ENCODE measurements around the gene TMTC1. TPM values are rescaled to one million over a fixed set of nuclear protein-coding genes. Genes with fewer than 3 reads are reported as not detected.

The TMTC1 gene
- total and polyA plus RNA-seq, 2 experiments from 2014 or later = 4.8 to 24.3 TPM

- Mint-ChIP-seq H3K27ac (no peak overlapping the region; the same call in 1 of the 2 replicates), H3K27me3 (ENCODE audit: insufficient read depth, low read depth, poor library complexity) (no peaks in the 10 kb centered on the region), H3K36me3 (ENCODE audit: low read depth) (peaks cover 19% of the 10 kb centered on the region), H3K4me3 (no peak overlapping the region), H3K4me1 (peaks cover 35% of the 10 kb centered on the region), H3K9me3 (peaks cover 26% of the 10 kb centered on the region)
- H3K4me2 ChIP-seq = no peak overlapping the region
- no peaks in the 10 kb centered on the region for H4K20me1 ChIP-seq (replicated peaks; ENCODE audit: insufficient read depth)
- ATAC-seq (peak; percentile 71), DNase-seq (ENCODE audit: low spot score) (no peak)
- TF ChIP-seq ETS1 (IDR thresholded peaks at IDR 0.05) (no peak), ZNF114 (CRISPR knock-in tag; IDR thresholded peaks at IDR 0.05) (no peak), EZH2phosphoT487 (IDR thresholded peaks at IDR 0.05; ENCODE audit: unreplicated experiment) (no peak), JUNB (IDR thresholded peaks at IDR 0.05; ENCODE audit: unreplicated experiment) (no peak), NANOG (IDR thresholded peaks at IDR 0.05; ENCODE audit: borderline replicate concordance) (no peak), POLR2AphosphoS5 (IDR thresholded peaks at IDR 0.05; ENCODE audit: low read depth) (no peak), ZNF331 (CRISPR knock-in tag; IDR thresholded peaks at IDR 0.05; ENCODE audit: low read depth) (no peak), CREB1 (CRISPR knock-in tag; IDR thresholded peaks at IDR 0.05; ENCODE audit: low read depth) (no peak), STAT1 (IDR thresholded peaks at IDR 0.05; ENCODE audit: unreplicated experiment) (no peak), REST (IDR thresholded peaks at IDR 0.05; ENCODE audit: unreplicated experiment) (no peak)
- TF ChIP-seq, protein P1, sequence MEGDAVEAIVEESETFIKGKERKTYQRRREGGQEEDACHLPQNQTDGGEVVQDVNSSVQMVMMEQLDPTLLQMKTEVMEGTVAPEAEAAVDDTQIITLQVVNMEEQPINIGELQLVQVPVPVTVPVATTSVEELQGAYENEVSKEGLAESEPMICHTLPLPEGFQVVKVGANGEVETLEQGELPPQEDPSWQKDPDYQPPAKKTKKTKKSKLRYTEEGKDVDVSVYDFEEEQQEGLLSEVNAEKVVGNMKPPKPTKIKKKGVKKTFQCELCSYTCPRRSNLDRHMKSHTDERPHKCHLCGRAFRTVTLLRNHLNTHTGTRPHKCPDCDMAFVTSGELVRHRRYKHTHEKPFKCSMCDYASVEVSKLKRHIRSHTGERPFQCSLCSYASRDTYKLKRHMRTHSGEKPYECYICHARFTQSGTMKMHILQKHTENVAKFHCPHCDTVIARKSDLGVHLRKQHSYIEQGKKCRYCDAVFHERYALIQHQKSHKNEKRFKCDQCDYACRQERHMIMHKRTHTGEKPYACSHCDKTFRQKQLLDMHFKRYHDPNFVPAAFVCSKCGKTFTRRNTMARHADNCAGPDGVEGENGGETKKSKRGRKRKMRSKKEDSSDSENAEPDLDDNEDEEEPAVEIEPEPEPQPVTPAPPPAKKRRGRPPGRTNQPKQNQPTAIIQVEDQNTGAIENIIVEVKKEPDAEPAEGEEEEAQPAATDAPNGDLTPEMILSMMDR (conservative IDR thresholded peaks at IDR 0.05; ENCODE audit: low read depth in 2 of 2) = no peak
- TF ChIP-seq, protein P2, sequence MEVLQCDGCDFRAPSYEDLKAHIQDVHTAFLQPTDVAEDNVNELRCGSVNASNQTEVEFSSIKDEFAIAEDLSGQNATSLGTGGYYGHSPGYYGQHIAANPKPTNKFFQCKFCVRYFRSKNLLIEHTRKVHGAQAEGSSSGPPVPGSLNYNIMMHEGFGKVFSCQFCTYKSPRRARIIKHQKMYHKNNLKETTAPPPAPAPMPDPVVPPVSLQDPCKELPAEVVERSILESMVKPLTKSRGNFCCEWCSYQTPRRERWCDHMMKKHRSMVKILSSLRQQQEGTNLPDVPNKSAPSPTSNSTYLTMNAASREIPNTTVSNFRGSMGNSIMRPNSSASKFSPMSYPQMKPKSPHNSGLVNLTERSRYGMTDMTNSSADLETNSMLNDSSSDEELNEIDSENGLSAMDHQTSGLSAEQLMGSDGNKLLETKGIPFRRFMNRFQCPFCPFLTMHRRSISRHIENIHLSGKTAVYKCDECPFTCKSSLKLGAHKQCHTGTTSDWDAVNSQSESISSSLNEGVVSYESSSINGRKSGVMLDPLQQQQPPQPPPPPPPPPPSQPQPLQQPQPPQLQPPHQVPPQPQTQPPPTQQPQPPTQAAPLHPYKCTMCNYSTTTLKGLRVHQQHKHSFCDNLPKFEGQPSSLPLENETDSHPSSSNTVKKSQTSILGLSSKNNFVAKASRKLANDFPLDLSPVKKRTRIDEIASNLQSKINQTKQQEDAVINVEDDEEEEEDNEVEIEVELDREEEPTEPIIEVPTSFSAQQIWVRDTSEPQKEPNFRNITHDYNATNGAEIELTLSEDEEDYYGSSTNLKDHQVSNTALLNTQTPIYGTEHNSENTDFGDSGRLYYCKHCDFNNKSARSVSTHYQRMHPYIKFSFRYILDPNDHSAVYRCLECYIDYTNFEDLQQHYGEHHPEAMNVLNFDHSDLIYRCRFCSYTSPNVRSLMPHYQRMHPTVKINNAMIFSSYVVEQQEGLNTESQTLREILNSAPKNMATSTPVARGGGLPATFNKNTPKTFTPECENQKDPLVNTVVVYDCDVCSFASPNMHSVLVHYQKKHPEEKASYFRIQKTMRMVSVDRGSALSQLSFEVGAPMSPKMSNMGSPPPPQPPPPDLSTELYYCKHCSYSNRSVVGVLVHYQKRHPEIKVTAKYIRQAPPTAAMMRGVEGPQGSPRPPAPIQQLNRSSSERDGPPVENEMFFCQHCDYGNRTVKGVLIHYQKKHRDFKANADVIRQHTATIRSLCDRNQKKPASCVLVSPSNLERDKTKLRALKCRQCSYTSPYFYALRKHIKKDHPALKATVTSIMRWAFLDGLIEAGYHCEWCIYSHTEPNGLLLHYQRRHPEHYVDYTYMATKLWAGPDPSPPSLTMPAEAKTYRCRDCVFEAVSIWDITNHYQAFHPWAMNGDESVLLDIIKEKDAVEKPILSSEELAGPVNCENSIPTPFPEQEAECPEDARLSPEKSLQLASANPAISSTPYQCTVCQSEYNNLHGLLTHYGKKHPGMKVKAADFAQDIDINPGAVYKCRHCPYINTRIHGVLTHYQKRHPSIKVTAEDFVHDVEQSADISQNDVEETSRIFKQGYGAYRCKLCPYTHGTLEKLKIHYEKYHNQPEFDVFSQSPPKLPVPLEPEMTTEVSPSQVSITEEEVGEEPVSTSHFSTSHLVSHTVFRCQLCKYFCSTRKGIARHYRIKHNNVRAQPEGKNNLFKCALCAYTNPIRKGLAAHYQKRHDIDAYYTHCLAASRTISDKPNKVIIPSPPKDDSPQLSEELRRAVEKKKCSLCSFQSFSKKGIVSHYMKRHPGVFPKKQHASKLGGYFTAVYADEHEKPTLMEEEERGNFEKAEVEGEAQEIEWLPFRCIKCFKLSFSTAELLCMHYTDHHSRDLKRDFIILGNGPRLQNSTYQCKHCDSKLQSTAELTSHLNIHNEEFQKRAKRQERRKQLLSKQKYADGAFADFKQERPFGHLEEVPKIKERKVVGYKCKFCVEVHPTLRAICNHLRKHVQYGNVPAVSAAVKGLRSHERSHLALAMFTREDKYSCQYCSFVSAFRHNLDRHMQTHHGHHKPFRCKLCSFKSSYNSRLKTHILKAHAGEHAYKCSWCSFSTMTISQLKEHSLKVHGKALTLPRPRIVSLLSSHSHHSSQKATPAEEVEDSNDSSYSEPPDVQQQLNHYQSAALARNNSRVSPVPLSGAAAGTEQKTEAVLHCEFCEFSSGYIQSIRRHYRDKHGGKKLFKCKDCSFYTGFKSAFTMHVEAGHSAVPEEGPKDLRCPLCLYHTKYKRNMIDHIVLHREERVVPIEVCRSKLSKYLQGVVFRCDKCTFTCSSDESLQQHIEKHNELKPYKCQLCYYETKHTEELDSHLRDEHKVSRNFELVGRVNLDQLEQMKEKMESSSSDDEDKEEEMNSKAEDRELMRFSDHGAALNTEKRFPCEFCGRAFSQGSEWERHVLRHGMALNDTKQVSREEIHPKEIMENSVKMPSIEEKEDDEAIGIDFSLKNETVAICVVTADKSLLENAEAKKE (CRISPR knock-in tag; IDR thresholded peaks at IDR 0.05) = no peak
- peaks cover 20% of the 10 kb centered on the region for H3K4me1 ChIP-seq (ENCODE audit: insufficient read depth)
- no peak overlapping the region for H2AFZ ChIP-seq
- H3K27me3 ChIP-seq (ENCODE audit: insufficient read depth) = no peaks in the 10 kb centered on the region
- no peak overlapping the region for H3K4me3 ChIP-seq
- H3K79me2 ChIP-seq (replicated peaks; ENCODE audit: insufficient read depth) = no peaks in the 10 kb centered on the region
- peaks cover 15% of the 10 kb centered on the region for H3F3A ChIP-seq (replicated peaks; ENCODE audit: low read depth)
- H3K36me3 ChIP-seq (ENCODE audit: insufficient read depth) = no peaks in the 10 kb centered on the region
- H3K27ac ChIP-seq (ENCODE audit: low read depth) = no peak overlapping the region
- H3K9me2 ChIP-seq (ENCODE audit: insufficient read depth) = peaks cover 10% of the 10 kb centered on the region
These were observed 14.0 kb upstream of the TMTC1 start for GRCh38 chr12:29797565-29798355.
